Omental fat pad (tissue), 4 donors: ENCODE results near the gene NEK9. TPM values are rescaled to one million over a fixed set of nuclear protein-coding genes. Genes with fewer than 3 reads are reported as not detected.

ENCODE experiments used
- ATAC-seq: fragments of 150-250 bp; one replicate; pipeline ENCODE4 v1.9.1; 2016; ENCODE audit warnings: mild to moderate bottlenecking, moderate library complexity; ENCODE audit not compliant: low FRiP score
- DNase-seq: peaks from one replicate; pipeline ENCODE4 v3.0.0-alpha.2; 2019; ENCODE audit warnings: low spot score
- CTCF ChIP-seq, 3 donors: fragments of 450-650 bp; IDR thresholded peaks; one replicate each; pipeline ENCODE4 v1.5.1; 2016 to 2017; ENCODE audit warnings: antibody characterized with exemption in 3 of 3, mild to moderate bottlenecking in 3 of 3, moderate library complexity in 2 of 3
- total RNA-seq, 4 donors: library from RNA; depleted of rRNA; stranded (reverse); fragments of >200 nt; gene quantifications; one replicate each; pipeline ENCODE4 v1.1.0, GENCODE V29; 2016

NEK9 gene
- total RNA-seq, 4 donors from 2014 or later, result 40.1 to 68.3 (median 54.8) TPM

GRCh38 chr14:75051556-75051899 is 75.3 kb downstream of the NEK9 start:
- ATAC-seq, result no peak
- TF ChIP-seq CTCF (IDR thresholded peaks at IDR 0.05), result no peak

DNA sequence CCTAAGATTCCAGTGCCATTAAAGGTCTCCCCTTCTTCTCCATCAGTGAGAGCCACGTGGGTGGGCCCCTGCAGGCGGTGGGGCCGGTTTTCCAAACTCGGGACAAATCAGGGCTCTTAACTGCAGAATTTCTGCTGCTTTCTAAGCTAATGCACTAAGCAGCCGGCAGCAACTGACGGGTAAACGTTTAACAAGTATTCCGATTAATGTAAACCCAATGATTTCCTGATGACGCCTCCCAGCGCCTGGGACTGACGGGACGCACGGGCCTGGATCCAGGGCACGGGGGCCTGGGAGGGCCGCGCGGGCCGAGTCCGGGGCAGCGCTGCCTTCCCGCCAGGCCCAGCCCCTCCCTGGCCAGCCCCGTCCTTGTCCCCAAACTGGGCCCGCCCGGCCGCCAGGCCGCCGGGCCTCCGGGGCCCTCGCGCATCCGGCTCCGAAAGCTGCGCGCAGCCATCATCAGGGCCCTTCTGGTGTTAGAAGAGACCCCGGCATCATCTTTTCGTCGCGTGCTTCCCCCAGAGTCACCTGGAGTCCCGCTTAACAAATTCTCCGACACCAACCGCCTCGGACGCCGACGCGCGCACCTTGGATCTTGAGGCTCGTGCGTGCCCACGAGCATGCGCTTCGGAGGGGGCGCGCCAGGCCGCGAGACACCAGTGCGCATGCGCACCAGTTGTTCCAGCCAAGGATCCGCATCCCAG is 75.8 kb downstream of the NEK9 start, which contains the start of gene MLH3:
MLH3 (minus strand) TSS at position 616 of the 704 bp plus-strand sequence. CDS start 1,812 bp downstream, outside the sequence.
- no peak for TF ChIP-seq CTCF (IDR thresholded peaks at IDR 0.05)
- peak; percentile 68 for ATAC-seq
- DNase-seq, result peak; percentile 56

More at GRCh38 chr14:75051556-75051899, 75.3 kb downstream of the NEK9 start:
- DNase-seq, result no peak

DNA sequence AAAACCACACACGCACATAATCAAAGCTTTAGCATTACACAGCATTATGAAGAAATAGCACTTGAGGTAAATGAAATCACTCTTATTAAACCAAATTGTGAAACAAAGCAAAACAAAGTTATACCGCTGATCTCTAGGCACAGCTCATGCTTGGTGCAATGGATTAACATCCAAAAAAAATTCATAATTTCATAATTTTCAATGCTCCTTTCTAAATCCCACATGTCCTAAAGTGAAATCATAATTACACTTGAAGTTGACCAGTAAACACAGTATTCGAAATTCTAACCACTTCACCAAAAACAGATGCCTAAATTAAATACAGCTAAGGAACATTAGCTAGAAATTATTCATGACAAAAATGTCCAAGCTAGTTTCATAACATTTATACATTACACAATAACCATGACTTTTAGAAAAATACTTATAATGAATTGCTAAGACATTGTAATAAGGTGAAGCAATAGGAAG is 77.1 kb downstream of the NEK9 start:
- TF ChIP-seq CTCF (IDR thresholded peaks at IDR 0.05), result no peak
- DNase-seq, result no peak
- ATAC-seq, result peak; percentile 68

DNA sequence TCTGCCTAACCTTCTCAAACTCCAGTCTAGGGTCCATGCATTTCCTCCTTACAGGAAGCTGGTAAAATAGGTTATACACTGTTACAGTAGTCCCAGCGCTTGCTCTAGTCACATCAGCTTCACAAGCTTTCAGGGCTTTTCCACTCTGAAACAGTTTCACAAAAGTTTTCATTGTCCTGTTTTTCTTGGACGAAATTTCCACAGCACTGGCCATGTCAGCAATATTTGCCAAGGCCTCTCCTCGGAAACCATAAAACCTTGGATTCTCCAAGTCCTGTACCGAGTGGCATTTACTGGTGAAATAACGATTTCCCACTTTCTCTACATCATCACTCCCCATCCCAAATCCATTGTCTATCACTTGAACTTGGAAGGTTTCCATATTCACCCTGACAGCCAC is 77.7 kb downstream of the NEK9 start:
- DNase-seq (no peak), ATAC-seq (no peak)
- TF ChIP-seq CTCF (IDR thresholded peaks at IDR 0.05), result no peak

- ATAC-seq (no peak), DNase-seq (no peak)
- no peak for TF ChIP-seq CTCF (IDR thresholded peaks at IDR 0.05)
These were observed 78.7 kb downstream of the NEK9 start for GRCh38 chr14:75048101-75048500.

GRCh38 chr14:75047506-75047905 is 79.3 kb downstream of the NEK9 start:
- TF ChIP-seq CTCF (IDR thresholded peaks at IDR 0.05), result no peak
- no peak for ATAC-seq

DNA sequence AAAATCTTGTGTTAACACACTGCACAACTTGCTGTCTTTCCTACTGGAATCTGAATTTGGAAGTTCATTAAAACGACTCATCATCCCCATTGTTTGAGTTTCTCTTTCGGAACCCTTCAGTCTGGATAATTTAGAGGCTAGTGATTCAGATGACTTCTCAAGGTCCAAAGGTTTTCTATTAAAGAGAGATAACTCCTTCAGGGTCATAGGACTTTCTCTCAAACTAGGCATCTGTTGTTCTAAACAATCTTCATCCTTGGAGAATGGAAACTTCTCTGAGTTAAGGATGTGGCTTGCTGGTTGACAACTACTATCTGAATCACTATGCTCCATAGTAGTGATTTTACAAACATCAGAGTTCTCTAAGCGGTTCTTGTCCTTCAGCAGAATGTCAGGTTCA is 79.9 kb downstream of the NEK9 start:
- no peak for DNase-seq
- no peak for TF ChIP-seq CTCF (IDR thresholded peaks at IDR 0.05)
- ATAC-seq, result no peak

More at GRCh38 chr14:75047506-75047905, 79.3 kb downstream of the NEK9 start:
- no peak for DNase-seq
